CD8-positive, alpha-beta memory T cell (primary cell): ENCODE results near the gene CHGA. TPM values are rescaled to one million over a fixed set of nuclear protein-coding genes. Genes with fewer than 3 reads are reported as not detected.
A peak's percentile ranks its signal among the peaks of the same experiment; 100 is the strongest.

ENCODE experiments used
- CTCF ChIA-PET: fragments of 350-600 bp; sonication (Branson Sonifier 250); formaldehyde crosslinking; loops from one replicate; lab custom pipeline; 2021; ENCODE audit warnings: antibody characterized with exemption; lab: Charles Lee
- POLR2A ChIA-PET: fragments of 350-600 bp; sonication (Branson Sonifier 250); formaldehyde crosslinking; loops from one replicate; lab custom pipeline; 2021; ENCODE audit warnings: antibody characterized with exemption; lab: Charles Lee
- DNase-seq, 5 donors: peaks; one replicate each; pipeline versions ENCODE4 v3.0.0 to v3.0.0-alpha.2; 2020 to 2022; ENCODE audit warnings: mixed read lengths in 1 of 5
- H3K27ac ChIP-seq: one replicate; pipeline ENCODE4 v1.7.0; 2013; ENCODE audit warnings: low read depth, mild to moderate bottlenecking, low read length, moderate library complexity
- H3K27me3 ChIP-seq: 2 replicates; pipeline ENCODE4 v1.7.0; 2013; ENCODE audit warnings: low read length, mild to moderate bottlenecking; ENCODE audit not compliant: insufficient read depth, poor library complexity, severe bottlenecking
- H3K36me3 ChIP-seq: 2 replicates; pipeline ENCODE4 v1.7.0; 2013; ENCODE audit warnings: mild to moderate bottlenecking, low read length, moderate library complexity; ENCODE audit not compliant: insufficient read depth
- H3K4me1 ChIP-seq: 2 replicates; pipeline ENCODE4 v1.7.0; 2013; ENCODE audit warnings: mild to moderate bottlenecking, low read length, moderate library complexity; ENCODE audit not compliant: insufficient read depth
- H3K4me3 ChIP-seq: 2 replicates; pipeline ENCODE4 v1.7.0; 2013; ENCODE audit warnings: mild to moderate bottlenecking, low read length
- H3K9me3 ChIP-seq: 2 replicates; pipeline ENCODE4 v1.7.0; 2013; ENCODE audit warnings: mild to moderate bottlenecking, low read length
- H3K27ac Mint-ChIP-seq, 8 donors: one replicate each; pipeline ENCODE4 v1.8.0; 2020 to 2021; ENCODE audit warnings: mixed read lengths in 8 of 8, mild to moderate bottlenecking in 6 of 8, inconsistent platforms in 3 of 8, moderate library complexity in 3 of 8
- H3K27me3 Mint-ChIP-seq, 2 donors: one replicate each; pipeline ENCODE4 v1.8.0; 2020 to 2021; ENCODE audit warnings: mixed read lengths in 2 of 2, mild to moderate bottlenecking in 1 of 2, moderate library complexity in 1 of 2
- H3K36me3 Mint-ChIP-seq, 3 donors: one replicate each; pipeline ENCODE4 v1.8.0; 2020 to 2021; ENCODE audit warnings: mixed read lengths in 3 of 3, inconsistent platforms in 1 of 3, mild to moderate bottlenecking in 1 of 3
- H3K4me1 Mint-ChIP-seq, 3 donors: one replicate each; pipeline ENCODE4 v1.8.0; 2020 to 2021; ENCODE audit warnings: mixed read lengths in 3 of 3, inconsistent platforms in 1 of 3, mild to moderate bottlenecking in 1 of 3
- H3K4me3 Mint-ChIP-seq, 7 donors: one replicate each; pipeline ENCODE4 v1.8.0; 2020 to 2021; ENCODE audit warnings: mixed read lengths in 7 of 7, mild to moderate bottlenecking in 6 of 7, moderate library complexity in 4 of 7, inconsistent platforms in 2 of 7
- H3K9me3 Mint-ChIP-seq, 5 donors: one replicate each; pipeline ENCODE4 v1.8.0; 2020 to 2022; ENCODE audit warnings: mixed read lengths in 5 of 5, mild to moderate bottlenecking in 3 of 5, moderate library complexity in 2 of 5, inconsistent platforms in 1 of 5
- polyA plus RNA-seq: library from polyadenylated mRNA; unstranded; fragments of 300-500 nt; fragmentation: Illumina TruSeq; gene quantifications from one replicate; pipeline ENCODE4 v1.2.3, GENCODE V29; 2021
- total RNA-seq, 2 experiments: library from RNA; stranded (reverse); gene quantifications; one replicate each; pipeline ENCODE4 v1.2.3, GENCODE V29; 2021

Gene CHGA
- total and polyA plus RNA-seq, 3 experiments from 2014 or later, result not detected

GRCh38 chr14:92962031-92962830 lies 39.3 kb downstream of the CHGA start:
- H3K9me3 ChIP-seq, result no peaks in the 10 kb centered on the region
- no peaks in the 10 kb centered on the region for H3K27me3 Mint-ChIP-seq
- POLR2A ChIA-PET, result no interaction called here
- CTCF ChIA-PET, result interaction anchor here (2.7 kb wide), 1 partner anchor 10 kb away, joined by 12 read pairs; no protein-coding TSS in a partner anchor
- H3K36me3 Mint-ChIP-seq, result peaks cover 0 to 55% (median 0%) of the 10 kb centered on the region in 3 donors
- H3K4me3 Mint-ChIP-seq, result no peak overlapping the region
- H3K4me3 ChIP-seq, result no peak overlapping the region
- no peaks in the 10 kb centered on the region for H3K9me3 Mint-ChIP-seq
- H3K36me3 ChIP-seq, result peaks cover 7% of the 10 kb centered on the region
- H3K4me1 ChIP-seq, result no peaks in the 10 kb centered on the region
- H3K4me1 Mint-ChIP-seq, result peaks cover 5 to 16% (median 14%) of the 10 kb centered on the region in 3 donors
- H3K27ac Mint-ChIP-seq, result peak overlapping the region in 1 of 8 donors; percentile 39
- peak in 1 of 5 donors; percentile 33 for DNase-seq
- H3K27me3 ChIP-seq, result no peaks in the 10 kb centered on the region
- no peak overlapping the region for H3K27ac ChIP-seq

DNA sequence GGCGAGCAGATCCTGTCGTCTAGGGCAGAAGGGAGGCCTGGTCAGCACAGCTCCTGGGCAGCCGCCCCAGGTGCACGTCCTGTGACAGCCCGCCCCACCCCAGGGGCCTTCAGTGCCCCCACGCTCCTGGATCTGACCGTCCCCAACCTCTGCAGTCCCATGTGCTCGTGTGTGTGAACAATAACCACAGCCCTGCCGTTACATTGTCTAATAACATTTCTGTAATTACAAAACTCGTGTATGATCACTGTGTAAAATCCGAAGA lies 39.8 kb downstream of the CHGA start:
- Histone ChIP-seq H3K9me3 (no peaks in the 10 kb centered on the region), H3K4me3 (no peak overlapping the region), H3K36me3 (peaks cover 7% of the 10 kb centered on the region), H3K27ac (no peak overlapping the region), H3K4me1 (no peaks in the 10 kb centered on the region), H3K27me3 (no peaks in the 10 kb centered on the region)
- POLR2A ChIA-PET, result no interaction called here
- CTCF ChIA-PET, result interaction anchor here (2.7 kb wide), 1 partner anchor 11 kb away, joined by 12 read pairs; no protein-coding TSS in a partner anchor
- Mint-ChIP-seq H3K4me1 (peaks cover 5 to 18% (median 16%) of the 10 kb centered on the region in 3 donors), H3K36me3 (peaks cover 0 to 53% (median 4%) of the 10 kb centered on the region in 3 donors), H3K4me3 (no peak overlapping the region), H3K27me3 (no peaks in the 10 kb centered on the region), H3K9me3 (peaks cover 0 to 5% (median 0%) of the 10 kb centered on the region in 5 donors), H3K27ac (no peak overlapping the region)
- no peak for DNase-seq

DNA sequence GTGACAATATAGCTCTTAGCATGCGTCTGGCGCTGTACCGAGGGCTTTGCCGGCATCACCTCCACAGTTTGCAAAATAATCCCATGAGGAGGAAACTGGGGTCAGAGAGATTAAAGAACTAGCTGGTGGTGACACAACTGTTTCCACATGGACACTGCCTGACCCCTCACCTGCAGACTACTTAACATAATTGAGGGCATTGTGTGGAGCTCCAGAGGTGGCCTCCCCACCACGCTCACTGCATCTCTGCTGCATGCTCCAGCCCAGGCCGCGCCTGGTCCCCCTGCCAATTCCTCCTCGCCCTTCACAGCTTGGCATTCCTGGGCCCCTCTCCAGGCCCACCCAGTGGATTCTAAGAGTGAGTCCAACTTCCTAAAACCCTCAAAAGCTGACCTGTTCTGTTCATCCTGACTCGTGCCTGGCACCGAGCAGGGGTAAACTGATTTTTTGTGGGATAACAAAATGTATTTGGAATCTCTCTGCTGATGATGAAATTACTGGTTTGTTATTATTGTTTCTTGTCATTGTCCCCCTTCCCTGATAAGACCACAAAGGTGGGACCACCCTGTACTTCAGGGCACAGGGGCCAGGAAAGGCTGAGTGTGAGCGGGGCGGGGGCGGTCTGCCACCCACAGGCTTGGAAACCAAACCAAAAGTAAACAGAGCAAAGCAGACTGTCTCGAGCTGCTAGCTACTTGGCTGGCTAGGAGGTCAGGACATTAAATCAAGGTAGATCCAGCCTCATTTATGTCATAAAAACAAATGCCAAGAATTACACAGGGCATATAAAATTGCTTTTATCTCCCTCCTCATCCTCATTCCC lies 40.6 kb downstream of the CHGA start:
- DNase-seq, result peak in 1 of 5 donors; percentile 33
- H3K27me3 ChIP-seq, result no peaks in the 10 kb centered on the region
- H3K9me3 ChIP-seq, result no peaks in the 10 kb centered on the region
- H3K4me1 ChIP-seq, result no peaks in the 10 kb centered on the region
- H3K27me3 Mint-ChIP-seq, result no peaks in the 10 kb centered on the region
- peaks cover under 1% of the 10 kb centered on the region for H3K36me3 ChIP-seq
- H3K4me1 Mint-ChIP-seq, result peaks cover 5 to 18% (median 16%) of the 10 kb centered on the region in 3 donors
- ChIA-PET CTCF (interaction anchor here (2.7 kb wide), 1 partner anchor 12 kb away, joined by 12 read pairs; no protein-coding TSS in a partner anchor), POLR2A (no interaction called here)
- peak overlapping the region in 4 of 8 donors; percentile 1 to 96 (median 76) for H3K27ac Mint-ChIP-seq
- H3K9me3 Mint-ChIP-seq, result peaks cover 0 to 5% (median 0%) of the 10 kb centered on the region in 5 donors
- no peak overlapping the region for H3K4me3 Mint-ChIP-seq
- H3K4me3 ChIP-seq, result no peak overlapping the region
- peaks cover 0 to 46% (median 5%) of the 10 kb centered on the region in 3 donors for H3K36me3 Mint-ChIP-seq
- H3K27ac ChIP-seq, result no peak overlapping the region

GRCh38 chr14:92964124-92965109 lies 41.5 kb downstream of the CHGA start:
- Mint-ChIP-seq H3K9me3 (peaks cover 0 to 5% (median 0%) of the 10 kb centered on the region in 5 donors), H3K4me3 (no peak overlapping the region), H3K27ac (peak overlapping the region in 4 of 8 donors; percentile 23 to 96 (median 72)), H3K4me1 (peaks cover 5 to 18% (median 16%) of the 10 kb centered on the region in 3 donors), H3K27me3 (no peaks in the 10 kb centered on the region), H3K36me3 (peaks cover 0 to 41% (median 5%) of the 10 kb centered on the region in 3 donors)
- Histone ChIP-seq H3K4me1 (no peaks in the 10 kb centered on the region), H3K36me3 (no peaks in the 10 kb centered on the region), H3K27me3 (no peaks in the 10 kb centered on the region), H3K9me3 (no peaks in the 10 kb centered on the region), H3K4me3 (no peak overlapping the region), H3K27ac (no peak overlapping the region)
- CTCF ChIA-PET, result interaction anchor here (1.1 kb wide), 1 partner anchor 12 kb away, joined by 3 read pairs; no protein-coding TSS in a partner anchor
- POLR2A ChIA-PET, result no interaction called here
- peak in 1 of 5 donors; percentile 30 for DNase-seq

DNA sequence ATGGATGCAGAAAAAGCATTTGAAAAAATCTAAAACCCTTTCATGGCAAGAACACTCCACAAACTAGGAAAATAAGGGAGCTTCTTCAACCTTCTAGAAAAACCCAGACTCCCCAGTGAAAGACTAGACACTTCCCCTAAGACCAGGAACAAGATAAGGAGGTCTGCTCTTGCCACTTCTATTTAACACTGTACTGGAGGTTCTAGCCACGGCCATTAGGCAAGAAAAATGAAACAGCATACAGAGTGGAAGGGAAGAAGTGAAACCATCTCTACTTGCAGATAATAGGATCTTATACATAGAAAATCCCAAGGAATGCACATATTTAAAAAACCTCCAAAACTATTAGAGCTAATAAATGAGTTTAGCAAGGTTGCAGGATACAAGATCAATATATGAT lies 42.3 kb downstream of the CHGA start:
- Histone ChIP-seq H3K36me3 (no peaks in the 10 kb centered on the region), H3K27me3 (no peaks in the 10 kb centered on the region), H3K4me1 (no peaks in the 10 kb centered on the region), H3K9me3 (no peaks in the 10 kb centered on the region), H3K4me3 (no peak overlapping the region), H3K27ac (no peak overlapping the region)
- Mint-ChIP-seq H3K4me1 (peaks cover 5 to 18% (median 16%) of the 10 kb centered on the region in 3 donors), H3K27ac (peak overlapping the region in 3 of 8 donors; percentile 34 to 63 (median 48)), H3K27me3 (no peaks in the 10 kb centered on the region), H3K9me3 (peaks cover 0 to 5% (median 0%) of the 10 kb centered on the region in 5 donors), H3K36me3 (peaks cover 0 to 34% (median 5%) of the 10 kb centered on the region in 3 donors), H3K4me3 (no peak overlapping the region)
- ChIA-PET POLR2A (no interaction called here), CTCF (interaction anchor here (1.1 kb wide), 1 partner anchor 13 kb away, joined by 3 read pairs; no protein-coding TSS in a partner anchor)
- no peak for DNase-seq

DNA sequence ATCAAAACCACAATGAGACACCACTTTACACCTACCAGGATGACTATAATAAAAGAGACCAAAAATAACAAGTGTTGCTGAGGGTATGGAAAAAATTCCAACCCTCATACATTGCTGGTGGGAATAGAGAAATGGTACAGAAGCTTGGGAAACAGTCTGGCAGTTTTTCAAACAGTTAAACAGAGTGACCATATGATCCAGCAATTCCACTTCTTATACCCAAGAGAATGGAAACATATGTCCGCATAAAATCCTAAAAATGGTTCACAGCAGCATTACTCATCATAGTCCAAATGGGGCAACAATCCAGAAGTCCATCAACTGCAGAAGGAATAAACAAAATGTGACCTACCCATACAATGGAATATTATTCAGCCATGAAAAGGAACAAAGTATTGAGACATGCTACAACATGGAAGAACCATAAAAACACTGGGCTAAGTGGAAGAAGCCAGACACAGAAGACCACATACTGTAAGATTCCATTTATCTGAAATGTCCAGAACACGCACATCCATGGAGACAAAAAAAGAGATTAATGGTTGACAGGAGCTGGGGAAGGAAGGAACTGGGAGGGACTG lies 44.5 kb downstream of the CHGA start:
- ChIA-PET CTCF (no interaction called here), POLR2A (no interaction called here)
- Histone ChIP-seq H3K4me1 (no peaks in the 10 kb centered on the region), H3K27ac (no peak overlapping the region), H3K27me3 (no peaks in the 10 kb centered on the region), H3K4me3 (no peak overlapping the region), H3K36me3 (no peaks in the 10 kb centered on the region), H3K9me3 (no peaks in the 10 kb centered on the region)
- H3K27me3 Mint-ChIP-seq, result no peaks in the 10 kb centered on the region
- peaks cover 0 to 5% (median 0%) of the 10 kb centered on the region in 5 donors for H3K9me3 Mint-ChIP-seq
- DNase-seq, result no peak
- no peak overlapping the region for H3K4me3 Mint-ChIP-seq
- H3K36me3 Mint-ChIP-seq, result peaks cover 2 to 20% (median 5%) of the 10 kb centered on the region in 3 donors
- H3K4me1 Mint-ChIP-seq, result peaks cover 5 to 20% (median 18%) of the 10 kb centered on the region in 3 donors
- H3K27ac Mint-ChIP-seq, result no peak overlapping the region
